Measurements from ENCODE around the gene SLC49A4.

SLC49A4 gene

DNA sequence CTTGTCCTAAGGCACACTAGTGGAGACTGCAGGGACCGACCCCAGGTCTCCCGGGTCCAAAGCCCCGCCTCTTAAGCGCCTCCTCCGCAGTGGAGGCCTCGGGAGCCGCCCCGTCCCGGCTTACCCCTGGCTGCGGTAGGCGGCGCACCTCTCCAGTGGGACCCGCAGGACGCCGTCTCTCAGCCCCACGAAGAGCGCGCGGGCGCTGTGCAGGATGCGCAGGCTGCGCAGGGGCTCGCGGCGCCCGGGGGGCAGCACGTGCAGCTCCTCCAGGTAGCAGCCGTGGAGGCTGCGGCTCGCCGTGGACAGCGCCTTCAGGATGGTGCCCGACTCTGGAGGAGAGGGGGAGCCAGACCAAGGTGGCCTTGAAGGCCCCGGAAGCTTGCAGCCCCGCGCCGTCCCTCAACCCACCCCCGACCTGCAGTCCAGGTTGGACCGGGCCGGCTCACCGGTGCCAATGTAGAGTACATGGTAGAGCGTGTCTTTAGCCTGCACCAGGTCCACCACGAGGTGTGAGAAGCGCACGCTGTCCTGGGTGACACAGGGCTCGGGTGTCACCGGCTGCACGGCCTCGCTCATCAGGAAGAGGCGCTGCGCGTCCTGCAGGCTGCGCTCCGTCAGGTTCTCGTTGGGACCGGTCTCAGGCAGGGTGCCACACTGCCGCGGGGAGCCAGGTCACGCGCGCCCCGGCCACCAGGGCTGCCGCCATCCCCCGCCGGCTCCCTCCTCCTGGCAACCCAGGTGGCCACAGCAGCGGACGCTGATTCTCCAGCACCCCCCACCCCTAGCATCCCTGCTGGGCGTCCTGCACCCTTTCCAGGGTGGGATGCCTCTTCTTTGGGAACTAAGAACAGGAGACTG, 127.2 kb downstream of the SLC49A4 start:
- H3K9me2 ChIP-seq (replicated peaks; ENCODE audit: insufficient read depth, low read length) = no peaks in the 10 kb centered on the region
- no peaks in the 10 kb centered on the region for H3K36me3 ChIP-seq (ENCODE audit: low read length)
- H4K20me1 ChIP-seq (ENCODE audit: low read depth, low read length) = no peaks in the 10 kb centered on the region
- no peaks in the 10 kb centered on the region for H3K9me3 ChIP-seq (ENCODE audit: insufficient read depth, low read length)
- H3K9ac ChIP-seq (ENCODE audit: low read length) = no peak overlapping the region
- H3K4me2 ChIP-seq (ENCODE audit: low read depth, low read length, poor library complexity, severe bottlenecking) = no peak overlapping the region
- TF ChIP-seq CTCF (IDR thresholded peaks at IDR 0.05; ENCODE audit: insufficient read depth, low read length, poor library complexity, severe bottlenecking) = no peak
- no peak for TF ChIP-seq EZH2phosphoT487 (conservative IDR thresholded peaks at IDR 0.05; ENCODE audit: low read length)
- no peaks in the 10 kb centered on the region for H3F3A ChIP-seq (ENCODE audit: insufficient read depth)
- no peaks in the 10 kb centered on the region for H3K27me3 ChIP-seq (ENCODE audit: low read length)
- no peaks in the 10 kb centered on the region for H3K79me2 ChIP-seq (ENCODE audit: insufficient read depth, low read length)
- H2AFZ ChIP-seq (ENCODE audit: low read depth, low read length, severe bottlenecking) = no peak overlapping the region
- no peak overlapping the region for H3K27ac ChIP-seq (ENCODE audit: low read depth, low read length)
- H3K4me3 ChIP-seq (ENCODE audit: insufficient read depth, low read length, poor library complexity, severe bottlenecking) = no peak overlapping the region

DNA sequence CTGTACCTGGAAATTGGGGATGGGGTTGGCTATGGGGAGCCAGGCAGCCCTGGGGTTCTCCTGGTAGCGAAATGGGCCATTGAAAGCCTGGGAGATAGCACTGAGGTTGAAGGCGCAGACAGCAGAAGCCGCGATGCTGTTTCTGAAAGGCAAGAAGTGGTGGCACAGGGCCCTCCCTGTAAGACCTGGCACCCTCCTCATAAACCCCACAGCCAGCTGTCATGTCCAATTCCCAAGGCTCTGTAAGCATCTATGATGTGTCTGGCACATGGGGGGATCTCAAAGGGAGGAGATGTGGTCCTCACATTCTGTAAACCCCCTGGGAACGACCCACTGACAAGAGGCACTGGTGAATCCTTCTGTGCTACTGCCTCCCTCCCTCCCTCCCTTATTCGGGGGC, 128.7 kb downstream of the SLC49A4 start:
- Histone ChIP-seq H3K27ac (ENCODE audit: low read depth, low read length) (no peak overlapping the region), H3K79me2 (ENCODE audit: insufficient read depth, low read length) (no peaks in the 10 kb centered on the region), H3K36me3 (ENCODE audit: low read length) (no peaks in the 10 kb centered on the region), H3K4me2 (ENCODE audit: low read depth, low read length, poor library complexity, severe bottlenecking) (no peak overlapping the region), H4K20me1 (ENCODE audit: low read depth, low read length) (no peaks in the 10 kb centered on the region), H3K9me2 (replicated peaks; ENCODE audit: insufficient read depth, low read length) (no peaks in the 10 kb centered on the region), H3K9ac (ENCODE audit: low read length) (no peak overlapping the region), H3K4me3 (ENCODE audit: insufficient read depth, low read length, poor library complexity, severe bottlenecking) (no peak overlapping the region), H2AFZ (ENCODE audit: low read depth, low read length, severe bottlenecking) (no peak overlapping the region), H3K27me3 (ENCODE audit: low read length) (no peaks in the 10 kb centered on the region), H3K9me3 (ENCODE audit: insufficient read depth, low read length) (no peaks in the 10 kb centered on the region), H3F3A (ENCODE audit: insufficient read depth) (no peaks in the 10 kb centered on the region)
- TF ChIP-seq CTCF (IDR thresholded peaks at IDR 0.05; ENCODE audit: insufficient read depth, low read length, poor library complexity, severe bottlenecking) = no peak
- no peak for TF ChIP-seq EZH2phosphoT487 (conservative IDR thresholded peaks at IDR 0.05; ENCODE audit: low read length)

DNA sequence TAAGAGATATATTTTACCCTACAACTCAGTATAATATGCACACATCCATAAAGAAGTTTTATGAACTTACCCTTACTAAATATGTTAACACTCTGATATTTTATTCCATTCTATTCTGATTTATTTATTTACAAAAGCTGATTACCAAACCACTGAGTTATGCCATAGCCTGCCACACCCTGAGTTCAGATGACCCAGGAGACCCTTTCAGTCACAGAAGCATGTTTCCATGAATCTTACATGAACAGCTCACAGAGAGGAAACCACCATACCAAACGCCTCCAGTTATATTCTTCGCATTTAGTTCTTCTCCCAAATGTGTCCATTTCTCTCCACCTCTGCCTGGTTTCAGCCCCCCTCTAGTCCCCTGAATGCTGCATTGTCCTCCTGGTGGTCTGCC, 129.2 kb downstream of the SLC49A4 start:
- no peaks in the 10 kb centered on the region for H3F3A ChIP-seq (ENCODE audit: insufficient read depth)
- H4K20me1 ChIP-seq (ENCODE audit: low read depth, low read length) = no peaks in the 10 kb centered on the region
- H3K36me3 ChIP-seq (ENCODE audit: low read length) = no peaks in the 10 kb centered on the region
- no peak overlapping the region for H2AFZ ChIP-seq (ENCODE audit: low read depth, low read length, severe bottlenecking)
- TF ChIP-seq EZH2phosphoT487 (conservative IDR thresholded peaks at IDR 0.05; ENCODE audit: low read length) (no peak), CTCF (IDR thresholded peaks at IDR 0.05; ENCODE audit: insufficient read depth, low read length, poor library complexity, severe bottlenecking) (no peak)
- H3K4me2 ChIP-seq (ENCODE audit: low read depth, low read length, poor library complexity, severe bottlenecking) = no peak overlapping the region
- H3K9me3 ChIP-seq (ENCODE audit: insufficient read depth, low read length) = no peaks in the 10 kb centered on the region
- H3K79me2 ChIP-seq (ENCODE audit: insufficient read depth, low read length) = no peaks in the 10 kb centered on the region
- H3K27me3 ChIP-seq (ENCODE audit: low read length) = no peaks in the 10 kb centered on the region
- H3K27ac ChIP-seq (ENCODE audit: low read depth, low read length) = no peak overlapping the region
- no peak overlapping the region for H3K9ac ChIP-seq (ENCODE audit: low read length)
- no peak overlapping the region for H3K4me3 ChIP-seq (ENCODE audit: insufficient read depth, low read length, poor library complexity, severe bottlenecking)
- H3K9me2 ChIP-seq (replicated peaks; ENCODE audit: insufficient read depth, low read length) = no peaks in the 10 kb centered on the region

All from SU-DHL-6 (cell line).